GM23338 (cell line): ENCODE data around the gene LRMDA. TPM values are rescaled to one million over a fixed set of nuclear protein-coding genes. Genes with fewer than 3 reads are reported as not detected.

Experiments
- ATAC-seq: fragments of 200-7000 bp; cut with Tn5 transposase; 3 replicates; pipeline ENCODE4 v1.9.1; 2020
- DNase-seq: peaks from one replicate; pipeline ENCODE4 v3.0.0-alpha.2; 2015; ENCODE audit warnings: low spot score
- H2AFZ ChIP-seq: fragments of 200-600 bp; sonication (generic); 2 replicates; pipeline ENCODE4 v1.8.0; 2016; ENCODE audit warnings: antibody characterized with exemption, mild to moderate bottlenecking, moderate library complexity
- H3F3A ChIP-seq: fragments of 200-600 bp; sonication (generic); replicated peaks from 2 replicates; pipeline ENCODE4 v1.8.0; 2017; ENCODE audit warnings: antibody characterized with exemption, mixed run types, low read depth
- H3K27ac ChIP-seq: fragments of 200-600 bp; sonication (generic); 2 replicates; pipeline ENCODE4 v1.6.1; 2016; ENCODE audit warnings: low read depth
- H3K27me3 ChIP-seq: fragments of 200-600 bp; sonication (generic); 2 replicates; pipeline ENCODE4 v1.8.0; 2016; ENCODE audit warnings: mild to moderate bottlenecking, mixed run types, moderate library complexity; ENCODE audit not compliant: insufficient read depth
- H3K36me3 ChIP-seq: fragments of 200-600 bp; sonication (generic); 2 replicates; pipeline ENCODE4 v1.8.0; 2016; ENCODE audit warnings: mild to moderate bottlenecking; ENCODE audit not compliant: insufficient read depth
- H3K4me1 ChIP-seq: fragments of 200-600 bp; sonication (generic); 2 replicates; pipeline ENCODE4 v1.8.0; 2016; ENCODE audit warnings: mild to moderate bottlenecking, moderate library complexity; ENCODE audit not compliant: insufficient read depth
- H3K4me2 ChIP-seq: fragments of 200-600 bp; sonication (generic); 2 replicates; pipeline ENCODE4 v1.7.1; 2017; ENCODE audit warnings: mixed run types
- H3K4me3 ChIP-seq: fragments of 200-600 bp; sonication (generic); 2 replicates; pipeline ENCODE4 v1.6.1; 2016; ENCODE audit warnings: mixed run types
- H3K79me2 ChIP-seq: fragments of 200-600 bp; sonication (generic); replicated peaks from 2 replicates; pipeline ENCODE4 v1.8.0; 2017; ENCODE audit warnings: mild to moderate bottlenecking; ENCODE audit not compliant: insufficient read depth
- H3K9me2 ChIP-seq: fragments of 200-600 bp; sonication (generic); 2 replicates; pipeline ENCODE4 v1.8.0; 2017; ENCODE audit not compliant: insufficient read depth
- H4K20me1 ChIP-seq: fragments of 200-600 bp; sonication (generic); replicated peaks from 2 replicates; pipeline ENCODE4 v1.8.0; 2017; ENCODE audit warnings: mild to moderate bottlenecking; ENCODE audit not compliant: insufficient read depth
- H3K27ac Mint-ChIP-seq: 2 replicates; pipeline ENCODE4 v1.8.0; 2020; ENCODE audit warnings: inconsistent platforms, mild to moderate bottlenecking, moderate library complexity, mixed read lengths
- H3K27me3 Mint-ChIP-seq: 3 replicates; pipeline ENCODE4 v1.8.0; 2022; ENCODE audit warnings: low read depth, mild to moderate bottlenecking, moderate library complexity, mixed read lengths, inconsistent platforms; ENCODE audit not compliant: insufficient read depth, poor library complexity
- H3K36me3 Mint-ChIP-seq: 3 replicates; pipeline ENCODE4 v1.8.0; 2021; ENCODE audit warnings: low read depth, mild to moderate bottlenecking, inconsistent platforms, moderate library complexity, mixed read lengths
- H3K4me1 Mint-ChIP-seq: 3 replicates; pipeline ENCODE4 v1.8.0; 2020; ENCODE audit warnings: mild to moderate bottlenecking, inconsistent platforms, mixed read lengths
- H3K4me3 Mint-ChIP-seq: 3 replicates; pipeline ENCODE4 v1.8.0; 2021; ENCODE audit warnings: moderate library complexity, mild to moderate bottlenecking, inconsistent platforms, mixed read lengths
- H3K9me3 Mint-ChIP-seq: 3 replicates; pipeline ENCODE4 v1.8.0; 2020; ENCODE audit warnings: moderate library complexity, mild to moderate bottlenecking, inconsistent platforms, mixed read lengths
- CREB1 ChIP-seq: fragments of 250-450 bp; sonication (Bioruptor Pico); IDR thresholded peaks from 2 replicates; pipeline ENCODE4 v1.5.0; 2020; ENCODE audit warnings: low read depth, mild to moderate bottlenecking, moderate library complexity
- ETS1 ChIP-seq: IDR thresholded peaks from 2 replicates; pipeline ENCODE4 v1.6.1; 2016; ENCODE audit warnings: antibody characterized with exemption
- EZH2 ChIP-seq: fragments of 200-600 bp; sonication (generic); IDR thresholded peaks from one replicate; pipeline ENCODE4 v1.8.0; 2017; ENCODE audit warnings: antibody characterized with exemption, mild to moderate bottlenecking, low read depth; ENCODE audit not compliant: unreplicated experiment
- EZH2phosphoT487 ChIP-seq: fragments of 200-600 bp; sonication (generic); IDR thresholded peaks from one replicate; pipeline ENCODE4 v1.8.1; 2018; ENCODE audit warnings: antibody characterized with exemption; ENCODE audit not compliant: unreplicated experiment
- JUNB ChIP-seq: IDR thresholded peaks from one replicate; pipeline ENCODE4 v1.6.1; 2016; ENCODE audit warnings: antibody characterized with exemption; ENCODE audit not compliant: unreplicated experiment
- NANOG ChIP-seq: IDR thresholded peaks from 2 replicates; pipeline ENCODE4 v1.6.1; 2016; ENCODE audit warnings: antibody characterized with exemption, borderline replicate concordance
- POLR2AphosphoS5 ChIP-seq: IDR thresholded peaks from 2 replicates; pipeline ENCODE4 v1.6.1; 2016; ENCODE audit warnings: antibody characterized with exemption, low read depth
- STAT1 ChIP-seq: IDR thresholded peaks from one replicate; pipeline ENCODE4 v1.6.1; 2016; ENCODE audit warnings: antibody characterized with exemption; ENCODE audit not compliant: unreplicated experiment
- ZNF114 ChIP-seq: fragments of 250-450 bp; sonication (Bioruptor Pico); IDR thresholded peaks from 2 replicates; pipeline ENCODE4 v1.5.0; 2020; ENCODE audit warnings: mild to moderate bottlenecking, moderate library complexity
- ZNF331 ChIP-seq: fragments of 250-450 bp; sonication (Bioruptor Pico); IDR thresholded peaks from 2 replicates; pipeline ENCODE4 v1.5.0; 2020; ENCODE audit warnings: low read depth, mild to moderate bottlenecking, moderate library complexity
- ZNF462 ChIP-seq: fragments of 250-450 bp; sonication (Bioruptor Pico); IDR thresholded peaks from 2 replicates; pipeline ENCODE4 v1.5.0; 2020; ENCODE audit warnings: mild to moderate bottlenecking, moderate library complexity
- polyA plus RNA-seq: library from polyadenylated mRNA; unstranded; fragments of >200 nt; fragmentation: Nextera tagmentation; extraction: Ambion mirVana; gene quantifications from 2 replicates; pipeline ENCODE4 v1.2.1, GENCODE V29; 2016
- total RNA-seq: library from RNA; depleted of rRNA; stranded (reverse); fragments of >200 nt; shearing (Covaris generic); gene quantifications from 2 replicates; pipeline ENCODE4 v1.2.3, GENCODE V29; 2014
- TF ChIP-seq, protein P1 (sequence below), 2 experiments: fragments of 200-600 bp in 1 of 2; sonication (generic) in 1 of 2; conservative IDR thresholded peaks; 2 replicates each; pipeline versions ENCODE4 v1.5.1 to v1.6.1; 2016 to 2017; ENCODE audit warnings: antibody characterized with exemption in 2 of 2, low read depth in 2 of 2, mild to moderate bottlenecking in 2 of 2, moderate library complexity in 1 of 2
- TF ChIP-seq, protein P2 (sequence below): IDR thresholded peaks from one replicate; pipeline ENCODE4 v1.6.1; 2018; ENCODE audit warnings: antibody characterized with exemption; ENCODE audit not compliant: unreplicated experiment

LRMDA gene
- total and polyA plus RNA-seq, 2 experiments from 2014 or later = 0.90 to 1.8 TPM

DNA sequence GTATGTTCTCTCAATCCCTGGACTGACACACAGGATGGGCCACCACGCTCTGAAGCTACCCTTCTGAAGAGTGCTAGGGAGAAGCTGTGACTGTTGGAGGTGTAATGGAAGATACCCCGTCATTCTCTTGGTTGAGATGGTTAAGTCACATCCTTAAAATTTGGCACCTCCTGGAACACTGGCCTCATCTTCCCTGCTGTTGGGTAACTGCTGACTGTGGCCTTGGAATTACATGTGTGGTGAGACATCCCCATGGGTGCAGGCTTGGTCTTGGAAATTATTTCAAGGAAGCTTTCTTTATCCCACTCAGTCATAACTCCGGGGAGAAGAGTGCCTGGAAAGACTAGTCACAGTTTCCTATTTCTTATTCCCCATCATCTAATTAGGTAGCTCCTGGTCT is 62.0 kb downstream of the LRMDA start:
- Mint-ChIP-seq H3K9me3 (no peaks in the 10 kb centered on the region), H3K36me3 (no peaks in the 10 kb centered on the region), H3K4me3 (no peak overlapping the region), H3K4me1 (no peaks in the 10 kb centered on the region), H3K27me3 (peaks cover 4% of the 10 kb centered on the region), H3K27ac (no peak overlapping the region)
- no peaks in the 10 kb centered on the region for H3K27me3 ChIP-seq
- ATAC-seq (no peak), DNase-seq (no peak)
- no peak overlapping the region for H3K4me2 ChIP-seq
- H3K36me3 ChIP-seq = no peaks in the 10 kb centered on the region
- H3K4me3 ChIP-seq = no peak overlapping the region
- H3K9me2 ChIP-seq = no peaks in the 10 kb centered on the region; the same call in 1 of the 2 replicates
- H3F3A ChIP-seq = no peaks in the 10 kb centered on the region
- no peaks in the 10 kb centered on the region for H4K20me1 ChIP-seq
- no peak overlapping the region for H2AFZ ChIP-seq
- no peak overlapping the region for H3K27ac ChIP-seq
- no peak for TF ChIP-seq ETS1
- no peak for TF ChIP-seq EZH2phosphoT487
- TF ChIP-seq, protein P1, sequence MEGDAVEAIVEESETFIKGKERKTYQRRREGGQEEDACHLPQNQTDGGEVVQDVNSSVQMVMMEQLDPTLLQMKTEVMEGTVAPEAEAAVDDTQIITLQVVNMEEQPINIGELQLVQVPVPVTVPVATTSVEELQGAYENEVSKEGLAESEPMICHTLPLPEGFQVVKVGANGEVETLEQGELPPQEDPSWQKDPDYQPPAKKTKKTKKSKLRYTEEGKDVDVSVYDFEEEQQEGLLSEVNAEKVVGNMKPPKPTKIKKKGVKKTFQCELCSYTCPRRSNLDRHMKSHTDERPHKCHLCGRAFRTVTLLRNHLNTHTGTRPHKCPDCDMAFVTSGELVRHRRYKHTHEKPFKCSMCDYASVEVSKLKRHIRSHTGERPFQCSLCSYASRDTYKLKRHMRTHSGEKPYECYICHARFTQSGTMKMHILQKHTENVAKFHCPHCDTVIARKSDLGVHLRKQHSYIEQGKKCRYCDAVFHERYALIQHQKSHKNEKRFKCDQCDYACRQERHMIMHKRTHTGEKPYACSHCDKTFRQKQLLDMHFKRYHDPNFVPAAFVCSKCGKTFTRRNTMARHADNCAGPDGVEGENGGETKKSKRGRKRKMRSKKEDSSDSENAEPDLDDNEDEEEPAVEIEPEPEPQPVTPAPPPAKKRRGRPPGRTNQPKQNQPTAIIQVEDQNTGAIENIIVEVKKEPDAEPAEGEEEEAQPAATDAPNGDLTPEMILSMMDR (conservative IDR thresholded peaks at IDR 0.05; ENCODE audit: low read depth in 2 of 2) = no peak
- no peak for TF ChIP-seq ZNF114
- TF ChIP-seq JUNB = no peak
- no peak for TF ChIP-seq NANOG
- TF ChIP-seq, protein P2, sequence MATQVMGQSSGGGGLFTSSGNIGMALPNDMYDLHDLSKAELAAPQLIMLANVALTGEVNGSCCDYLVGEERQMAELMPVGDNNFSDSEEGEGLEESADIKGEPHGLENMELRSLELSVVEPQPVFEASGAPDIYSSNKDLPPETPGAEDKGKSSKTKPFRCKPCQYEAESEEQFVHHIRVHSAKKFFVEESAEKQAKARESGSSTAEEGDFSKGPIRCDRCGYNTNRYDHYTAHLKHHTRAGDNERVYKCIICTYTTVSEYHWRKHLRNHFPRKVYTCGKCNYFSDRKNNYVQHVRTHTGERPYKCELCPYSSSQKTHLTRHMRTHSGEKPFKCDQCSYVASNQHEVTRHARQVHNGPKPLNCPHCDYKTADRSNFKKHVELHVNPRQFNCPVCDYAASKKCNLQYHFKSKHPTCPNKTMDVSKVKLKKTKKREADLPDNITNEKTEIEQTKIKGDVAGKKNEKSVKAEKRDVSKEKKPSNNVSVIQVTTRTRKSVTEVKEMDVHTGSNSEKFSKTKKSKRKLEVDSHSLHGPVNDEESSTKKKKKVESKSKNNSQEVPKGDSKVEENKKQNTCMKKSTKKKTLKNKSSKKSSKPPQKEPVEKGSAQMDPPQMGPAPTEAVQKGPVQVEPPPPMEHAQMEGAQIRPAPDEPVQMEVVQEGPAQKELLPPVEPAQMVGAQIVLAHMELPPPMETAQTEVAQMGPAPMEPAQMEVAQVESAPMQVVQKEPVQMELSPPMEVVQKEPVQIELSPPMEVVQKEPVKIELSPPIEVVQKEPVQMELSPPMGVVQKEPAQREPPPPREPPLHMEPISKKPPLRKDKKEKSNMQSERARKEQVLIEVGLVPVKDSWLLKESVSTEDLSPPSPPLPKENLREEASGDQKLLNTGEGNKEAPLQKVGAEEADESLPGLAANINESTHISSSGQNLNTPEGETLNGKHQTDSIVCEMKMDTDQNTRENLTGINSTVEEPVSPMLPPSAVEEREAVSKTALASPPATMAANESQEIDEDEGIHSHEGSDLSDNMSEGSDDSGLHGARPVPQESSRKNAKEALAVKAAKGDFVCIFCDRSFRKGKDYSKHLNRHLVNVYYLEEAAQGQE = no peak
- TF ChIP-seq STAT1 = no peak
- TF ChIP-seq EZH2 = no peak
- no peak for TF ChIP-seq POLR2AphosphoS5
- no peak for TF ChIP-seq ZNF462
- TF ChIP-seq ZNF331 (CRISPR knock-in tag) = no peak
- TF ChIP-seq CREB1 (CRISPR knock-in tag) = no peak
- H3K4me1 ChIP-seq = no peaks in the 10 kb centered on the region
- no peaks in the 10 kb centered on the region for H3K79me2 ChIP-seq
